IMR-90 (cell line): Measurements from ENCODE around the gene PIEZO2. TPM values are rescaled to one million over a fixed set of nuclear protein-coding genes. Genes with fewer than 3 reads are reported as not detected.
A peak's percentile ranks its signal among the peaks of the same experiment; 100 is the strongest.

ENCODE experiments used
- ATAC-seq: fragments of 200-7000 bp; cut with Tn5 transposase; 2 replicates; pipeline ENCODE4 v1.9.1; 2020; ENCODE audit warnings: low read depth, mild to moderate bottlenecking, moderate library complexity
- BruUV-seq: library from RNA; stranded (reverse); fragments of 400-500 nt; replicated peaks from 2 replicates; lab custom pipeline; 2021; lab: Mats Ljungman, UMichigan
- CTCF ChIA-PET: fragments of 300-600 bp; formaldehyde crosslinking; extraction: SDS; loops from one replicate; lab custom pipeline; 2021; ENCODE audit warnings: antibody characterized with exemption; lab: Yijun Ruan, JAX
- POLR2A ChIA-PET: fragments of 300-600 bp; sonication (Branson Sonifier 250); formaldehyde crosslinking; loops from one replicate; lab custom pipeline; 2022; ENCODE audit warnings: antibody characterized with exemption; ENCODE audit not compliant: unreplicated experiment; lab: Charles Lee
- DNase-seq: peaks from one replicate; pipeline ENCODE4 v3.0.0; 2013
- H2AFZ ChIP-seq: replicated peaks from 2 replicates; pipeline ENCODE3; 2013; ENCODE audit warnings: low read length, mild to moderate bottlenecking; ENCODE audit not compliant: poor library complexity
- H2AK5ac ChIP-seq: 2 replicates; pipeline ENCODE4 v1.6.1; 2013; ENCODE audit warnings: low read depth, low read length, inconsistent platforms
- H2AK9ac ChIP-seq: replicated peaks from 2 replicates; pipeline ENCODE3; 2013; ENCODE audit warnings: mild to moderate bottlenecking, low read depth, low read length, moderate library complexity; ENCODE audit not compliant: poor library complexity
- H2BK120ac ChIP-seq: 2 replicates; pipeline ENCODE4 v1.6.1; 2013; ENCODE audit warnings: low read depth, low read length, inconsistent platforms
- H2BK15ac ChIP-seq: 3 replicates; pipeline ENCODE4 v1.6.1; 2013; ENCODE audit warnings: low read depth, low read length, inconsistent platforms
- H2BK20ac ChIP-seq: 2 replicates; pipeline ENCODE4 v1.6.1; 2013; ENCODE audit warnings: low read depth, mild to moderate bottlenecking, inconsistent platforms, low read length, moderate library complexity
- H2BK5ac ChIP-seq: 2 replicates; pipeline ENCODE4 v1.6.1; 2013; ENCODE audit warnings: mild to moderate bottlenecking, low read depth, low read length, inconsistent platforms; ENCODE audit not compliant: poor library complexity, severe bottlenecking
- H3K14ac ChIP-seq: replicated peaks from 2 replicates; pipeline ENCODE4 v1.6.1; 2013; ENCODE audit warnings: low read depth, low read length, inconsistent platforms
- H3K18ac ChIP-seq: 2 replicates; pipeline ENCODE4 v1.6.1; 2013; ENCODE audit warnings: low read depth, low read length, control low read depth
- H3K23ac ChIP-seq: 2 replicates; pipeline ENCODE4 v1.6.1; 2013; ENCODE audit warnings: low read depth, low read length, inconsistent platforms
- H3K27ac ChIP-seq: 2 replicates; pipeline ENCODE4 v1.5.1; 2013; ENCODE audit warnings: mild to moderate bottlenecking, control low read depth, low read length; ENCODE audit not compliant: insufficient read depth
- H3K27me3 ChIP-seq: 2 replicates; pipeline ENCODE4 v1.6.1; 2013; ENCODE audit warnings: low read length; ENCODE audit not compliant: control insufficient read depth, insufficient read depth
- H3K36me3 ChIP-seq: 2 replicates; pipeline ENCODE4 v1.6.1; 2013; ENCODE audit warnings: low read length, mixed read lengths; ENCODE audit not compliant: control insufficient read depth, insufficient read depth
- H3K4ac ChIP-seq: 2 replicates; pipeline ENCODE4 v1.6.1; 2013; ENCODE audit warnings: low read depth, low read length, inconsistent platforms
- H3K4me1 ChIP-seq: 2 replicates; pipeline ENCODE4 v1.6.1; 2013; ENCODE audit warnings: low read length, mixed read lengths; ENCODE audit not compliant: control insufficient read depth, insufficient read depth
- H3K4me2 ChIP-seq: 2 replicates; pipeline ENCODE4 v1.6.1; 2013; ENCODE audit warnings: low read depth, mild to moderate bottlenecking, control low read depth, low read length, moderate library complexity
- H3K4me3 ChIP-seq: 2 replicates; pipeline ENCODE4 v1.5.1; 2013; ENCODE audit warnings: low read depth, mild to moderate bottlenecking, control low read depth, low read length, moderate library complexity; ENCODE audit not compliant: insufficient read depth
- H3K56ac ChIP-seq: 2 replicates; pipeline ENCODE4 v1.6.1; 2013; ENCODE audit warnings: low read length, inconsistent platforms; ENCODE audit not compliant: insufficient read depth; ENCODE audit errors: extremely low read depth
- H3K79me1 ChIP-seq, 2 experiments: 2 replicates each; pipeline ENCODE4 v1.6.1; 2013; ENCODE audit warnings: low read length in 2 of 2, inconsistent platforms in 1 of 2, low read depth in 1 of 2
- H3K9ac ChIP-seq: 2 replicates; pipeline ENCODE4 v1.6.1; 2013; ENCODE audit warnings: low read depth, low read length, control low read depth
- H3K9me1 ChIP-seq: 2 replicates; pipeline ENCODE4 v1.6.1; 2013; ENCODE audit warnings: low read length, inconsistent platforms; ENCODE audit not compliant: insufficient read depth
- H3K9me3 ChIP-seq: 2 replicates; pipeline ENCODE4 v1.6.1; 2013; ENCODE audit warnings: low read length; ENCODE audit not compliant: control insufficient read depth, insufficient read depth
- H4K20me1 ChIP-seq: 2 replicates; pipeline ENCODE4 v1.6.1; 2013; ENCODE audit warnings: low read length, inconsistent platforms; ENCODE audit not compliant: insufficient read depth
- H4K5ac ChIP-seq: 2 replicates; pipeline ENCODE4 v1.6.1; 2013; ENCODE audit warnings: mild to moderate bottlenecking, low read depth, low read length, control low read depth
- H4K8ac ChIP-seq, 2 experiments: 2 replicates each; pipeline ENCODE4 v1.6.1; 2013; ENCODE audit warnings: low read depth in 2 of 2, low read length in 2 of 2, control low read depth in 1 of 2, inconsistent platforms in 1 of 2
- H4K91ac ChIP-seq: 2 replicates; pipeline ENCODE4 v1.6.1; 2013; ENCODE audit warnings: low read depth, low read length, inconsistent platforms; ENCODE audit not compliant: insufficient read depth
- BHLHE40 ChIP-seq: fragments of 150-350 bp; IDR thresholded peaks from 2 replicates; pipeline ENCODE4 v1.6.1; 2016; ENCODE audit warnings: mild to moderate bottlenecking, low read depth, low read length
- NFE2L2 ChIP-seq: fragments of 150-350 bp; IDR thresholded peaks from 2 replicates; pipeline ENCODE4 v1.6.1; 2016; ENCODE audit warnings: low read depth, mild to moderate bottlenecking, low read length
- POLR2A ChIP-seq: IDR thresholded peaks from 2 replicates; pipeline ENCODE4 v1.6.1; 2012; ENCODE audit warnings: mild to moderate bottlenecking, low read depth, low read length
- SMC3 ChIP-seq: fragments of 150-350 bp; IDR thresholded peaks from 2 replicates; pipeline ENCODE4 v1.6.1; 2016; ENCODE audit warnings: low read depth, mild to moderate bottlenecking, antibody characterized with exemption, low read length, moderate library complexity
- WGBS, 2 experiments: methylation state at CpG; one replicate each; pipeline versions ENCODE4 v1.1.5 to v1.1.7; 2013; ENCODE audit warnings: missing lambda C conversion rate in 2 of 2; ENCODE audit not compliant: insufficient read length in 1 of 2; ENCODE audit errors: extremely low coverage in 2 of 2; 5-methylcytosine and 5-hydroxymethylcytosine counted together
- dilution Hi-C: fragments of 300-500 bp; cut with HindIII; formaldehyde crosslinking; loops from one replicate; pipeline ENCODE4 v1.14.3; 2018; ENCODE audit warnings: low sequenced_read_pairs; ENCODE audit not compliant: unreplicated experiment
- in situ Hi-C: fragments of 300-500 bp; cut with MboI; formaldehyde crosslinking; loops from 3 replicates; pipeline ENCODE4 v1.14.3; 2019; ENCODE audit warnings: low sequenced_read_pairs, inconsistent platforms, mixed read lengths
- intact Hi-C: fragments of 100-400 bp; cut with micrococcal nuclease; formaldehyde crosslinking; loops from 2 replicates; pipeline ENCODE4 v1.10.0; 2022
- polyA plus RNA-seq, 3 experiments: library from polyadenylated mRNA; depleted of rRNA; stranded (reverse); fragments of >200 nt; gene quantifications; 2 replicates each; pipeline ENCODE4 v1.2.3, GENCODE V29; 2012; ENCODE audit warnings: low replicate concordance in 1 of 3
- total RNA-seq: library from RNA; depleted of rRNA; stranded (reverse); fragments of >200 nt; gene quantifications from 2 replicates; pipeline ENCODE4 v1.2.3, GENCODE V29; 2012

Gene PIEZO2
- total and polyA plus RNA-seq, 2 of the 4 experiments (the other 2 are of a cell fraction), result 2.4 to 4.1 TPM

DNA sequence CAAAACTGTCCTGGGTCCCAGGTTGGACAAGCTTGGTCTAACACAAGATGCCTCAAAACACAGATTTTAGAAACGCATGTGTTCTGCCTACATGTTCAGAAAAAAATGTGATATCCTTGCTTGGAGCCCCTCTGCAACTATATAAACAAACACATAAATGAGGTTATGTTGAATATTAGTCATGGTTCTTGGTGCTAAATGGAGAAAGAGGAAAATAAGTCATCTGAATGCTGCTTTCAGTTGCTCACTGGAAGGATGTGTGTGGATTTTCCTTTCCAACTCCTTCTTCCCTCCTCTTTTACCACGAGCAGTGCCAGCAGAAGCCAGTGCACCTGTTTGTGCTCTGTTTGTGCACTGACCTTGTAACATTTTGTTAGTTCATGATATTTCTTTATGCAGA is 85.3 kb downstream of the PIEZO2 start:
- Histone ChIP-seq H3K56ac (no peak overlapping the region), H3K9me1 (peaks cover 7% of the 10 kb centered on the region), H3K14ac (no peak overlapping the region), H2AK5ac (0 out of 2 replicates have a peak overlapping the region, but pooled peaks have one; percentile 10), H4K5ac (no peak overlapping the region), H2BK5ac (no peak overlapping the region), H2BK15ac (no peak overlapping the region), H2AK9ac (no peak overlapping the region), H3K27ac (0 out of 2 replicates have a peak overlapping the region, but pooled peaks have one; percentile 7), H3K23ac (no peak overlapping the region), H3K9me3 (no peaks in the 10 kb centered on the region), H4K91ac (no peak overlapping the region), H3K4ac (no peak overlapping the region), H3K4me1 (peaks cover 5% of the 10 kb centered on the region), H3K18ac (no peak overlapping the region), H3K4me2 (peak overlapping the region; percentile 67; the same call in 1 of the 2 replicates), H2BK120ac (no peak overlapping the region), H3K27me3 (no peaks in the 10 kb centered on the region), H4K20me1 (0 out of 2 replicates have a peak, but pooled peaks cover 3% of the 10 kb centered on the region), H3K79me1 (0 out of 4 replicates have a peak, but pooled peaks cover 0 to 2% of the 10 kb centered on the region in 2 experiments), H3K36me3 (no peaks in the 10 kb centered on the region), H3K9ac (no peak overlapping the region), H2AFZ (no peak overlapping the region), H2BK20ac (no peak overlapping the region), H3K4me3 (no peak overlapping the region), H4K8ac (no peak overlapping the region)
- TF ChIP-seq NFE2L2 (no peak), POLR2A (no peak), BHLHE40 (no peak), SMC3 (no peak)
- in situ Hi-C loops (no loop called here), dilution Hi-C loops (no loop called here), intact Hi-C loops (no loop called here)
- DNase-seq (peak; percentile 65), ATAC-seq (peak; percentile 81)
- no TSS peak for BruUV-seq
- ChIA-PET POLR2A (interaction anchor here (0.7 kb wide), 1 partner anchor 436 kb away, joined by 5 read pairs; no protein-coding TSS in a partner anchor), CTCF (no interaction called here)
- WGBS, 2 experiments, result no CpG with 5 or more reads among the region's 2 CpGs
